ENCODE results near the gene LZTR1. TPM values are rescaled to one million over a fixed set of nuclear protein-coding genes. Genes with fewer than 3 reads are reported as not detected.

The LZTR1 gene
- total RNA-seq, 1 donor from 2014 or later: 87.0 TPM

DNA sequence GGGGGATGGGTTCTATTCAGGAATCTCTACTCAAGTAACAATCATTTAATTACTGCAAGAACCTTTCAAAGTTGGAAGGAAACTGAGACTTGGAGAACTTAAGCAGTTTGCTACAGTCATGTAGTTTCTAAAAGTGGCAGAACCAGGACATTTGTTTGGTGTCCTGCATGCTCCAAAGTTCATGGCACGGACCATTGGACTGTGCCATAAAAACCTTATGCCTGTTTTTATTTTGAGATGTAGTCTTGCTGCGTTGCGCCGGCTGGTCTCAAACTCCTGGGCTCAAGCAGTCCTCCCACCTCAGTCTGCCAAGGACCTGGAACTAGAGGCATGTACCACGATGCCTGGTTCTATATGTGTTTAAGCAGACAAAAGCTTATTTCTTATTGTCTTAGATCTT lies 33.6 kb upstream of the LZTR1 start:
- Mint-ChIP-seq H3K9me3 (ENCODE audit: low read depth) (no peaks in the 10 kb centered on the region), H3K36me3 (ENCODE audit: low read depth) (peaks cover 9% of the 10 kb centered on the region), H3K4me3 (ENCODE audit: unreplicated experiment) (no peak overlapping the region), H3K4me1 (ENCODE audit: low read depth) (peaks cover 26% of the 10 kb centered on the region), H3K27me3 (ENCODE audit: low read depth) (no peaks in the 10 kb centered on the region), H3K27ac (ENCODE audit: unreplicated experiment) (no peak overlapping the region)
- TF ChIP-seq CTCF (IDR thresholded peaks at IDR 0.05): no peak
- no peak for DNase-seq (ENCODE audit: low spot score)

DNA sequence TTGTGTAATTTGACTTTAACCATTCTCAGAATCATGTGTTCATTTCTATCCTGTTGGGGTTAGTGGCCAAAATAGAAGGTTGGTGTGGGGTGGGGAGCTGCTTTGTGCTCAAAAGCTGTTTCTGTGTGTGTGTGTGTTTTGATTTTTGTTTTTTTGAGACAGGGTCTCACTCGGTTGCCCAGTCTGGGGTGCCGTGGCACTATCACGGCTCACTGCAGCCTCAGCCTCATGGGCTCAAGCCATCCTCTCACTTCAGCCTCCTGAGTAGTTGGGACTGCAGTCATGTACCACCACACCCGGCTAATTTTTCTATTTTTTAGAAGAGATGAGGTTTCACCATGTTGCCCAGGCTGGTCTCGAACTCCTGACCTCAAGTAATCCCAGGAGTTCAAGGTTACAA lies 33.1 kb upstream of the LZTR1 start:
- Mint-ChIP-seq H3K36me3 (ENCODE audit: low read depth) (peaks cover 13% of the 10 kb centered on the region), H3K27me3 (ENCODE audit: low read depth) (no peaks in the 10 kb centered on the region), H3K4me1 (ENCODE audit: low read depth) (peaks cover 21% of the 10 kb centered on the region), H3K4me3 (ENCODE audit: unreplicated experiment) (no peak overlapping the region), H3K27ac (ENCODE audit: unreplicated experiment) (no peak overlapping the region), H3K9me3 (ENCODE audit: low read depth) (no peaks in the 10 kb centered on the region)
- no peak for TF ChIP-seq CTCF (IDR thresholded peaks at IDR 0.05)
- DNase-seq (ENCODE audit: low spot score): peak; percentile 38

- DNase-seq (ENCODE audit: low spot score): no peak
- no peaks in the 10 kb centered on the region for H3K27me3 Mint-ChIP-seq (ENCODE audit: low read depth)
- H3K4me3 Mint-ChIP-seq (ENCODE audit: unreplicated experiment): no peak overlapping the region
- no peak overlapping the region for H3K27ac Mint-ChIP-seq (ENCODE audit: unreplicated experiment)
- no peaks in the 10 kb centered on the region for H3K9me3 Mint-ChIP-seq (ENCODE audit: low read depth)
- H3K4me1 Mint-ChIP-seq (ENCODE audit: low read depth): peaks cover 21% of the 10 kb centered on the region
- TF ChIP-seq CTCF (IDR thresholded peaks at IDR 0.05): no peak
- peaks cover 13% of the 10 kb centered on the region for H3K36me3 Mint-ChIP-seq (ENCODE audit: low read depth)
These were observed 32.4 kb upstream of the LZTR1 start for GRCh38 chr22:20949698-20950183.

DNA sequence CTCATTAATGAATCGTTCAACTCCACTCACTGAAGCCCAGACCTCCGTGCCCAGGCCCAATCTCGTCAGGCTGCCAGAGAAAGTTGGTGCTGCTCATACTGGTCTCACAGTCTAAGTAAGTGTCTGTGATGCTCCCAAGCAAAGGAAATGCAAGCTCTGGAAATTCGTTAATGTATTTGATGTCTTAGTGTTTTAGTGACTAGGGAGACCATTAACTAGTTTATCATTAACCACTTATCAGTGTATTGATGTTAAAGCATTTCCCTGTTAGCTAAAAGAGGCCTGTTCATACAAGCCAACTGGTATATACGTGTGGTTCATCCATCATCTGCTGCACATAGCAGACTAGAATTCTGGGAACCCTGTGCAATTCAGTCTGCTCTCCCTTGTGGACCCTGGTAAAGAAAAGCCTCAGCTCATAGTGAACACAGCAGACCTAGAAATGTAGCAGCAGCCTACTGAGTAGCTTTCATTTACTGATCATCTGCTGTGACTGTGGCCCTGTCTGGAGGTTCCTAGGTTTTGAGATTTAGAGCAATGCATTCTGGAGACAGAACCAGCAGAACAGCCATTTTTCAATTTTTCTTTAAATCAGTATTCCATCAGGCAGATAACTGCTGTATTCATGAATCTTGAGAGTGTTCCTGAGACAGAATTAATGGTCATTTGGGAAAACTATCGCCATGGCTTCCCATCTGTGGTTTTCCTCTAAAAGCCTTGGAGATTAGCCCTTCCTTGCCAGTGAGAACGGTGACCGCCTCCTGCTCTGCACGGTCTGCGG lies 30.8 kb upstream of the LZTR1 start:
- DNase-seq (ENCODE audit: low spot score): no peak
- Mint-ChIP-seq H3K9me3 (ENCODE audit: low read depth) (no peaks in the 10 kb centered on the region), H3K36me3 (ENCODE audit: low read depth) (peaks cover 13% of the 10 kb centered on the region), H3K4me3 (ENCODE audit: unreplicated experiment) (no peak overlapping the region), H3K27me3 (ENCODE audit: low read depth) (no peaks in the 10 kb centered on the region), H3K4me1 (ENCODE audit: low read depth) (peaks cover 10% of the 10 kb centered on the region), H3K27ac (ENCODE audit: unreplicated experiment) (no peak overlapping the region)
- TF ChIP-seq CTCF (IDR thresholded peaks at IDR 0.05): no peak

GRCh38 chr22:20951932-20952380 lies 30.1 kb upstream of the LZTR1 start:
- Mint-ChIP-seq H3K27ac (ENCODE audit: unreplicated experiment) (no peak overlapping the region), H3K9me3 (ENCODE audit: low read depth) (no peaks in the 10 kb centered on the region), H3K4me1 (ENCODE audit: low read depth) (peaks cover 9% of the 10 kb centered on the region), H3K4me3 (ENCODE audit: unreplicated experiment) (no peak overlapping the region), H3K27me3 (ENCODE audit: low read depth) (no peaks in the 10 kb centered on the region), H3K36me3 (ENCODE audit: low read depth) (peaks cover 13% of the 10 kb centered on the region)
- DNase-seq (ENCODE audit: low spot score): no peak
- TF ChIP-seq CTCF (IDR thresholded peaks at IDR 0.05): no peak
